Measurements from ENCODE around the gene NMT2. TPM values are rescaled to one million over a fixed set of nuclear protein-coding genes. Genes with fewer than 3 reads are reported as not detected.

NMT2 gene
- 27.6 and 33.8 TPM in 2 replicates for total RNA-seq

DNA sequence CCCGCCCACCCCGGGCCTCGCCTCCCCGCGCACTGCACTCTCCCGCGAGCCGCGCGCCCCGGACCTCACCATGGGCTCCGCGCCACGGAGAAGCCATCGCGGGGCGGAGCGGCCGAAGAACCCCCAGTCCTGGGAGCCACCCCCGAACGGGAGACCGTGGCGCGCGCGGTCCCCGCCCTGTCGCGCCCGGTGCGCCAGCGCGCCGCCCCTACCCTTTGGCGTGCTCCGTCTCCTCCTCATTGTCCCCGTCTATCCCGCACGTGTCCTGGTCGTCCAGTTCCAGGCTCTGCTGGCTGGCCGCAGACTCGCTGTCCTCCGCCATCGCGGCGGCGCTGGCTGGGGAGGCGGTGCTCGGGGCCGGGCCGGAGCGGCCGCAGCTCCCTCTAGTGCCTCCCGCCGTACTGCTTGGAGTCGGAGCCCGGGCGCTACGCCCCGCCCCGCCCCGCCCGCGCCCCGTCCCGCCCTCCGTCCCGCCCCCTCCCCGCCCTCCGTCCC, at the start of gene NMT2:
Gene NMT2, minus strand, starts transcription at position 403 of the 495 bp plus-strand sequence. Its CDS starts 81 bp downstream, at position 322.

DNA sequence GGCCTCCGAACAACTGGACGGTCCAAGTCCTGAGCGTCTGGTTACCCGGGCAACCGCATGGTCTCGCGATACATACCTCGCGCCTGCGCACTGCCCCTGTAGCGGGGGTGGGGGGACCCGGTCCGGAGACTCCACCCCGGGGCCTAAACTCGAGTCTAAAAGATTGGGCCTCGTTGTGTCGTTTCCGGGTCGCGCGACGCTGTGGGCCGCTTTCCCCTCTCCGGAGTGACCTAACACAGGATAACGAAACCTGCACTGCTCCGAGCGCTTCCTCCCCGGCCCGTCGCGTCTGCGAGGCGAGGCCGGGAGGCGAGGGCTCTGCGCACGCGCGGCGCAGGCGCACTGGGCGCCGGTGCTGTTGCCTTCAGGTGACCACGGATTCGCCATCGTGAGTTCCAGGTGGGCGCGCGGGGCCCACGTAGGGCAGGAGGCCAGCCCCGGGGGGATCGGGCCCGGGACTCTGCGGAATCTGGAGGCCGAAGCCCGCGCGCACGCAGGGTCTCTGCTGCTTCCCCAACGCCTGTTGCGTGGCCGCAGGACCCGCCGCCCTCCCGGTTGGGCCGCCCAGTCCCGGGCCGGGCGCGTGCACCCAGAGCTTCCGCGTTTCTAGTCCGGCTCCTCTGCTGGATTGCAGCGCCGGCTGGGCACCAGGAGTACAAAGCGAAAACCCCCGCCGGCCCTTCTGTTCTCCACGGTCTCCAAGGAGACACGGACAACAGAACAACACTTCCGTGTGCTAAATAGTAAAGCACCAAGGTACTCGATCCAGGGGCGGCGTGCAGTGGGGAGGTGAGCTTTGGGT, 71.3 kb downstream of the NMT2 start, which contains the start of gene RPP38:
Gene RPP38, plus strand, starts transcription at position 345 of the 802 bp plus-strand sequence. CDS start 5,960 bp downstream, outside the sequence.

DNA sequence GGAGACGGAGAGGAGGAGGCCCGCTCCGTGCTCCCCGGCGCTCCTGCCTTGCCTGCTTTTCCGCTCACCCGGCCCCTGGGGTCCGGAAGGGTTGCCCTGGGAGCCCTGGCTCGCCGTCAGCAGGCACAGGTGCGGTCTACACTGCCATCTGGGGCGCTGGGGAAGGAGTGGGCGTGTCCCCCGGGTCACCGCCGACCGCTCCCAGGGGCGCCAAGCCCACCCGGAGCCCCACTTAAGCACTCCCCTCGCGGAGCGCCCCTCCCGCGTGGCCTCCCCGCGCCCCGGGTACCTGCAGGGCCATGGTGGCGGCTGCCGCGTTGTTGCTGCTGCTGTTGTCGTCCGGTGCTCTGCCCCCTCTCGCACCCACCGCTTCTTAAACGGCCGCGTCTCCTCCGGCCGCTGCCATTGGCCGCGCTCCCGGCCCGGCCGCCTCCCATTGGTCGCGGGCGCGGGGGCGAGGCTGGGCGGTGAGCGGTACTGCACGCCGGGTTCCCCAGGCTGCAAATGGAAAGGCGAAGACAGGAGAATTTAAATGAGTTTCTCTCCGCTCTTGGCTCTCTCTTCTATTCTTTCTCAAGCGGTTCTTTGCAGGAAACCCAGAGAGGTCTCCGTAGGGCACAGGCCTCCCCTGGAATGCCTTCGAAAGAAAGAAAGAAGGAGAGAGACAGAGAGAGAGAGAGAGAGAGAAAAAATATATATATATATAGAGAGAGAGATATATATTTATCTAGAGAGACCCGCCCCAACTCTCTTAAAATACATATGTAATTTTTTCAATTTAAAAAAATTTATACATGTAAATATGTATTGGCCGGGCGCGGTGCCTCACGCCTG, 79.8 kb downstream of the NMT2 start, which contains the start of gene ACBD7:
Gene ACBD7, minus strand, starts transcription at position 349 of the 834 bp plus-strand sequence. Its CDS starts 48 bp downstream, at position 301.

Other genes starting within 250 kb of the NMT2 start
- gene DCLRE1C, start 214.6 kb downstream of the NMT2 start, total RNA-seq: 6.6 and 7.9 TPM in 2 replicates
- 0.15 TPM in 1 of 2 replicates, not detected in the other for gene MEIG1, start 209.3 kb downstream of the NMT2 start, total RNA-seq
- gene OLAH, start 124.8 kb downstream of the NMT2 start, total RNA-seq: under 0.01 TPM in 1 of 2 replicates, not detected in the other
- gene ACBD7, start 79.9 kb downstream of the NMT2 start, total RNA-seq: 3.4 and 3.9 TPM in 2 replicates
- 9.4 and 11.6 TPM in 2 replicates for gene RPP38, start 71.3 kb downstream of the NMT2 start, total RNA-seq
- 22.0 and 23.5 TPM in 2 replicates for gene FAM171A1, start 202.6 kb upstream of the NMT2 start, total RNA-seq

All from bronchus fibroblast of lung (primary cell).